SKM-1 (cell line): ENCODE data around the gene DPYSL5.
"Not testable (repeated sequence)": the region's sequence is repeated elsewhere in the genome, so short reads cannot be mapped to it uniquely, and the experiment has no call there.

Experiments used
- DNase-seq: peaks from one replicate; lab custom pipeline; 2025; ENCODE audit not compliant: unreplicated experiment; lab: John Stamatoyannopoulos, UW

DPYSL5 gene

DNA sequence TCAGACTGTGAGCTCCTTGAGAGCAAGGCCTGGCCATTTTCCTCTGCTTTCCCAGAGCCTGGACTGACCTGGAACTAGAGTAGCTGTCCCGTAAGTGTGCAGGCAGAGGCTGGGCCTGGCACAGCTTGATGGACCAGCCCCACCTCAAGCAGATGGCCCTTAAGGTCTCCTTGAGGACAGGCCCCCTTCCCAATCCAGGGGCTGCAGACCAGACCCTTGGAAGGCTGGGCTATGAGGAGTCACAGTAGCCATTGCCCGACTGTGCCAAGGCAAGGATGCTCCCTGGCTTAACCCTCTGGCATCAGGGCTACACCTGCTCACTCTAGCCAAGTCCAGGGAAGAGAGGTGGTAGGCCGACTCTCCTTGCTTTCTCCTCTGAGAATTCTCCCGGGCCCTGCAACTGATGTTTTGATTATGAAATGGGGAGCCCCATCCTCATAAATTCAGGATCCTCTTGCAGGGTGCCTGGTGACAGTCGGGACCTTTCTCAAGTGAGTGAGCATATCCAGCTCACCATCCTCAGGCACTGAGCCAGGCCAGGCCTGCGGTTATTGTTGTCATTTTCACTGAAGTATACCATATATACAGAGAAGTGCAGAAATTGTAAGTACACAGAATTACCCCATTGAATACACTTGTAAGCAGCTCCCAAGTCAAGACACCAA lies 51.7 kb downstream of the DPYSL5 start:
- no peak for DNase-seq

DNA sequence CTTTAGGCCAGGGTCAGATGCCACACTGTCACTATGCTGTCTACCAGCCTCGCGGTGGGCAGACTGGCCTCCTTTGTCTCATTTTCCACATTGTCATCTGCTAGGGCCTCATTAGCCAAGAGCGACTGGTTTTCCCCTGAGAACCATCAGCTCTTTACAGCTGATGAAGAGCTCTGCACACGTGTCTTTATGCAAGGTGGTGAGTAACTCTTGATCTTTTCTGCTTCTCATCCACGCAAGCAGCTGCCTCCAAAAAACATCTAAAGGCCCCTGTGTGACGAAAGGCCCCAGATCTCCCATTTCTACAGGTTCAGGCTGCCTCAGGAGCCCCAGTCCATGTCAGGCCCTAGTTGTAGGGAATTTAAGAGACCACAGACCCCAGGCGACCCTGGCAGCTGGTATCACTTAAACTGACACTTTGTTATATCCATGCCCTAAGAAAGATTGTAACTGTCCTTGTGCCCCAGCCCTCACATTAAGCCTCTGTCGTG lies 52.9 kb downstream of the DPYSL5 start:
- no peak for DNase-seq

DNA sequence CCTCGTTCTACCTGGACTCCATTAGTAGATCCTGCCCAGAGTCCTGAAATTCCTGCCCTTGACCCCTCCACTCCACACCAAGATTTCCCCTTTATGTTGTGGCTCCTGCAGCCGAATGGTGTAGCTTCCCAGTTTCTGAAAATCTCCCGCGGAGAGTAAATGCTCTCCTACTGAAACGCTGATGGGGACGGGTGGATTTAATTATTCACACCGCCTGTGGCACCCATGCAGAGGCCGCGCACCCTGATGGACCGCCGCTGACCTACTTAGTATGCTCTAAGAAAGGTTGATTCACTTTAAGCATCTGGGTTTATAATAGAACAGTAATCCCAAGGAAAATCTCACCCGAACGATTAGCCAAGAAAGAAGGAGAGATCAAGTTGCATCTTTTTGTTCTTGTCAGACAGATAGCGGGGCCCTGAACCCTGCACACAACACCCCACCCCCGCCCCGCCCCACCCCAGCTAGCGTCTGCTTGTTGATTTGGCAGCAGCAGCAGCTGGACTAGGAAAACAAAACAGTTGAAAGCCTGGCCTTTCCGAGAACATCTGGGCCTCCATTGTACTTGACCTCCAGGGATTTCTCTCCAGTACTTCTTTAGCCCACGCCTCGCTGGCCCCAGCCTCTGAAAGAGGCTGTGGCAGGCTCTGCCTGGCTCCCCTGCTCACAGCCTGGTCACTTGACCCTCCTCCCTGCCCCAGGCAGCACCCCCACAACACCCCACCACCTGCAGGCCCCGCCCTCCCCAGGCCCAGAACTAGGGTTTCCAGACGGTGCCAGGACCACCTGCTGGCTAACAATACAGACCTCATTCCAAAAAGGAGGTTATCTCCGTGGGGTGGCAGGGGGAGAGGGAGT lies 53.6 kb downstream of the DPYSL5 start:
- no peak for DNase-seq

DNA sequence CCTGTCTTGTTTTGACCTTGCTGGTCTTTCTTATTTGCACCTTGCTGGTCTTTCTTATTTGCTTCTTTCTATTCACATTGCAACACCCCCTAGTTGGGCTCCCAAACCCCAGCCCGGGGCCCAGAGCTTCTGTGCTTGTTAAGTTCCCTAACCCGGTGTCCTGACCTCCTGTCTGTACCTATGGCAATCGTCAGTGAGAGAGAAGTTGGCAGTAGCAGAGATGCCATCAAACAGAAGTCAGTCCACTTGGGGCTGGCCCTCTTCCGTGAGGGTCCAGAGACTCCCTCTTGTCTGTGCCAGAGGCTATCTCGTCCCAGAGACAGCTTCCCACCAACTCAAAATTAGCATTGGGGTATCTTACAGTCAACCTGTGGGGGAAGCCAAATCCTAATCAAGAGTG lies 55.7 kb downstream of the DPYSL5 start:
- no peak for DNase-seq

DNA sequence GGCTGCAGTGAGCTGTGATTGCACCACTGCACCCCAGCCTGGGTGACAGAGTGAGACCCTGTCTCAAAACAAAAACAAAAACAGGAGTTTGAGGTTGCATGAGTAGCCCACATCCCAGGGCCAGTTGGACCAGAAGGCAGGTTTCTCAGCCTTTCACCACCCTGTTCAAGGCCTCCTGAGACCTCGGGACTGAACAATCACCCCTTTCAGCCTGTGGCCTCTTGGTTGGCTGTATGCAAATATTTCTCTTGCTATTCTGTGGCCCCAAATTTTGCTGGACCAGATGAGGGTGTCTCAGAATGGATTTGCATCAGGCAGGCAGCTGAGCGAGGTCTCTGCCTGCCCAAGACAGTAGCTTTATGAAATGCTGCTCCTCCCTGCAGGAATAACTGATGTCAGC lies 56.9 kb downstream of the DPYSL5 start:
- no peak for DNase-seq

DNA sequence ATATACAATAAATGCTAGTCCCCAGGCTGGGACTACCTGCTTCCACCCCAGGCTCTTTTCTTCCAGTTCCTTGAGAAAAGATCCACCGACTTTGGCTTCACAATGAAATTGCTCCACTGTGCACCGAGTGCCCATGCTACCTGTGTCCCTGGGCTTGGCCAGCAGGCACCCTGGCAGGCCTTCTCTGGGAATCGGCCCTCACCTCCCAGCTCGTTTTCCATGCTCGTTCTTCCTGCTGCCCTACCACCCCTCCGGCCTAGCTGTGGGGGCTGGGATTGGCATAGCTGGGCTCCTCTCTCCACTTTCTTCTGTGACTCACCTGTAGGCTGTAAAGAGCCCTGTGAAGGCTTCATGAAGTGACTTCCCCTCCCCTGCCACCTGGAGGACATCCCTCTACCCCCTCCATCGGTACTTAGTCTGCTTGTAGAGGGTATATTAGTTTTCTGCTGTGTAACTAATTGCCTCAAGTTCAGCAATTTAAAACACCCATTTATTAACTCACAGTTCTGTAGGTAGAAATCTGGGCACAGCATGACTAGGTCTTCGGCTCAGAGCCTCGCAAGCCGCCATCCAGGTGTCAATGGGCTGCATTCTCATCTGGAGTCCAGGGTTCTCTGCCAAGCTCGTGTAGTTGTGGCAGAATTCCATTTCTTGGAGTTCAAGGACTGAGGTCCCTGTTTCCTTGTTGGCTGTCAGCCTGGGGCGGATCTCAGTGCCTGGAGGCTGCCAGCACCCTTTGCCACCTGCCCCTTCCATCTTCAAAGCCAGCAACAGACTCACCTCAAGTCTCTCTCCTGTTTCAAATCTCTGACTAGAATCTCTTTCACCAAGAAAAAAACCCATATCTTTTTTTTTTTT lies 57.6 kb downstream of the DPYSL5 start:
- no peak for DNase-seq

DNA sequence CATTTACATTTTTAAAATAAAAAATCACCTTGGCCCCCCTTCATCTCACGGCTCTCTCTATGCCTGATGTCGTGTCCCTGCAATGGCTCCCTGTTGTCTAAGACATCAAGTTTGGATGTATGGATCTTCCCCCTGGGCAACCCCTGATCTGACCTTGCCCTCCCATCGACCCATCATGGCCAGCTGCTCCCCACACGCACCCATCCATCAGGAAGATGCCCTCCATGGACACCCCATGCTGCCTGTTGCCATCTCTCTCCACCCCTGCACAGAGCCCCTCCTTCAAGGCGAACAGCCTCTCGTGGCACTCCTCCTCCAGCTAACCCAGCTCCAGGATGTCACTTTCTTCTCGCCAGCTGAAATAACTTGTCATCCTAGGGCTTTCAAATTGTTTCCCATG lies 59.5 kb downstream of the DPYSL5 start:
- DNase-seq, result no peak

DNA sequence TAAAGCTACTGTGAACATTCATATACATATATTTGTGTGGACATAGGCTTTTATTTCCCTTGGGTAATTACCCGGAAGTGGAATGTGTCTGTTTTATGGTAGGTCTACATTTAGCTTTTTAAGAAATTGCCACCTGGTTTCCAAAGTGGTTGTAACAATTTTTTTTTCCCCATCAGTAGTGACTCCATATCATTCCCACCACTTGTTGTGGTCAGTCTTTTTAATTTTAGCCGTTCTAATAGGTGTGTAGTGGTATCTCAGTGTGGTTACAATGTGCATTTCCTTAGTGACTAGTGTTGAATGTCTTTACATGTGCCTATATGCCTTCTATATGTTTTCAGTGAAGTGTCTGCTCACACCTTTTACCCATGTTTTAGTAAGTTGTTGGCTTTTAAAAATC lies 62.2 kb downstream of the DPYSL5 start:
- no peak for DNase-seq

DNA sequence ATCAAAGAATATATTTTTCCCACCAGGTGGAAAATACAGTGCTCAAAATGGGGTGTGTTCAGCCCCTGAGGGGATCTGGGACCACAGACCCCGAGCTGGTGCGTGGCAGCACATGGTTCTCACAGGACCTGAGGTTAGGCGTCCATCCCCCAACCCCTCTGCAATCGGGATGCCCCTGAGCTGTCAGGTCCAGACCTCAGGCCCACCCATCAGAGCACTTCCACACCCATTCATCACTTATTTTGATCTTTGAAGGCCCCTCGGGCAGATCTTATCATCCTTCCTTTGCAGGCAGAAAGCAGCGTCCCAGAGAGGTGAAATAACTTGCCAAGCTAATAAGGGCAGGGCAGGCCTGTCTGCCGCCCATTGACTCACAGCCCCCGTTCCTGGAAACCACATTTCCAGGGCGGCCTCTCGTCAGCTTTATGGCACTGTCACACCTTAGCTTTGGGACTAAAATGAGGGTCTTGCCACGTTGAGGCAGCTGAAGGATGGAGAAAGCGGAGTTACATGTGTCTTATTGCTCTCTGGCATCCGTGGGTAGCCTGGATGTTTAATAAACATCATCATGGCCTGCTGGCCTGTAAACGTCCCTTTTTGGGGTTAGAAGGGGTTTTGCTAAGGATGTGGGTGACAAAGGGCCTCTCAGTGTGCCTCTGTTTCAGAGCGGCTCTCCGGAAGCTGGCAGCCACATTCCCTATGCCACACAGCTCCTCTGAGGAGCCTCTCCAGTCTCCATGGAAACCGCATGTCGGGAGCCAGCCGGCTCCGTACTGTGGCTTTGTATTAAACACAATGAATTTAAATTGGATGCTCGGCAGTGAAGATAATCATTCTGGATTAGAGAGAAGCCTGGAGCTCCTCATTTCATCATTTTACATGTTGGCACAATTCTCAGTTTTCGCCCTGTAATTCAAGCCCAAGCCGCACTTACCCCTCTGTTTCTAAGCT lies 64.3 kb downstream of the DPYSL5 start:
- no peak for DNase-seq

DNA sequence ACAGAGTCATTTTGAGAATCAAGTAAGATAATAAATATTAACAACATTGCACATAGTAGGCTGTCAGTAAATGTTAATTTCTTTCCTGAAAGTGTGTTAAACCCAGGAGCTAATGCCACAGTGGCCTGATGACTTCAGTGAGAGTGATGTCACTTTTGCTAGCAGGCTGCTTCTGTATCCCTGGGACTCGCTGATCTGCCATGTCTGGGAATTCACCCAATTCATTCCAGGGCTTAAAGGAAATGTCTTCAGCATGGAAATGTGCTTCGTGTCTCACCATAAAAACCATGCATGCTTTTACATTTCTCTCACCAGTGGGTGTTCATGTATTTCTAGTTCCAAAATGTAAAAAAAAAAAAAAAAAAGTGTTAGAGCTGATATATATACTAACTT lies 65.7 kb downstream of the DPYSL5 start:
- DNase-seq, result no peak

DNA sequence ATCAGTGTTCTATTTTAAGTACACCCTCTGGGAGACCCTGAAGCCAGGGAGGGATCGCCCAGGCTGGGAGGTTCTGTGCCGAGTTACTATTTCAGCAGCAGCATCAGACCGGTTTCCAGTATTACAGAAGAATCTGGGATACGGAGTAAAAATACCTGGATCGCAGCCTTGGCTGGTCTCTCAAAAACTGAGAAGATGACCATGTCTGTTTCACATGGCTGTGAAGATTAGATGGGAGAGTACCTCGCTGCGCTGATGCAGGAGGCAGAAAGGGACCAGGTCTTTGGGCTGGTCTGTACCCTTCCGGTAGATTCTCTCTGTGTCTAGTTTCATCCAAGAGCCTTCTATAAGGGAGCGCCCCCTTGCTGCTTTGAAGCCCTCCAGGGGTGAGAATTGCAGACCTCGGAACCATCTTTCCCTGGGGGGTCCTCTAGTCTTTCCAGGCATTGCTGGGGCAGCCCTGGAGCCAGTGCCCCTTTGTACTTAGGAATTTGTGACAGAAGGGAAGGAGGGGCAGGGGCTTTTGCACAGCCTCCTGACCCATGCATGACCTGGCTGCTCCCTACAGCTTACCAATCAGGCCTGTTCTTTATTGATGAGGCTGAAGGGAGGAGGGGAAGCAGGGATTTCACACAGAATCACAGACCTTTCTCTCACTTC lies 66.2 kb downstream of the DPYSL5 start:
- no peak for DNase-seq

DNA sequence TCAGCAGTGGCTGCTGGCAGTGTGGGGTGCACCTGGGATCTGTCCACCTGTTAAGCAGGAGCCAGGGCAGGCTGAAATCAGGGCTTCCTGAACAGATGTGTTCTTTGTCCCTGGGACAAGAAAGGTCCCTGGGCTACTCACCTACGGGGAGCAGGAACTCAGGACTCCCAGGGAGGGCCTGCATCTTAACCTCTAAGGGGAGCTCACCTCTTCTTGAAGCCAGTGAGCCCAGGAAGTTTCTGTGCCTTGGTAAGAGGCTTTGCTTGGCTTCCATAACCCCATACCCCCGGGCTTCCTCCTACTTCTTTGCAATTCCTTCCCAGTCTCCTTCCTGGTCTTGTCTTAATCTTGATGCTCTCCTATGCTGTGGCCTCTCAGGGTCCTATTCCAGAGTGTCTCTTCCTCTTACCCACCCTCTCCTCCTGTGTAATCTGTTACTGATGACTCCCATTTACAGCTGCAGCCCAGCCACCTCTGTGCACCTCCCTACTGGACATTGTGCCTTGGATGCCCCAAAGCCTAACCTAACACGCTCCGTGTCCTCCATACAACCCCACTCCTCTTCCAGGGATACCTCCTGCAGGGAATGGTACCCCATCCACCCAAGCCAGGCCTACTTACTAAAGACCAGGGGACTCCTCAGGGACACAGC lies 66.9 kb downstream of the DPYSL5 start:
- DNase-seq, result no peak

DNA sequence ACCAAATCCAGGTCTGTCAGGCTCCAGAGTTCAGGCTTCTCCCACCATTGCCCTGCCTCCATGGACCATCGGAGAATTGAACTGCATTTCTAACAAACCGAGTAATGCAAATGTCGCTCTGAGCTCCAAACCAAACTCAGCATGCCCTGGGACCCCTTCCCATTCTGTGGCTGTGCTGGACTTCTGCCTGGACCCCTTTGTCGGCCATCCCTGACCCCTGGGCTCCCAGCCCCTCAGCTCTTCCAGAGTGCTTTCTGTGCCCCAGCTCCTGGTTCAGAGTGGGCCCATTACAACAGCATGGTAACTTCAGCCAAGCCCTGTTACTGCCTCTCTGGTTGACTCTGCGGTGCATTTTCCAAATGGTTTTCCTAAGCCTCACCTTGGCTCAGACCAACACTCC lies 67.4 kb downstream of the DPYSL5 start:
- no peak for DNase-seq

DNA sequence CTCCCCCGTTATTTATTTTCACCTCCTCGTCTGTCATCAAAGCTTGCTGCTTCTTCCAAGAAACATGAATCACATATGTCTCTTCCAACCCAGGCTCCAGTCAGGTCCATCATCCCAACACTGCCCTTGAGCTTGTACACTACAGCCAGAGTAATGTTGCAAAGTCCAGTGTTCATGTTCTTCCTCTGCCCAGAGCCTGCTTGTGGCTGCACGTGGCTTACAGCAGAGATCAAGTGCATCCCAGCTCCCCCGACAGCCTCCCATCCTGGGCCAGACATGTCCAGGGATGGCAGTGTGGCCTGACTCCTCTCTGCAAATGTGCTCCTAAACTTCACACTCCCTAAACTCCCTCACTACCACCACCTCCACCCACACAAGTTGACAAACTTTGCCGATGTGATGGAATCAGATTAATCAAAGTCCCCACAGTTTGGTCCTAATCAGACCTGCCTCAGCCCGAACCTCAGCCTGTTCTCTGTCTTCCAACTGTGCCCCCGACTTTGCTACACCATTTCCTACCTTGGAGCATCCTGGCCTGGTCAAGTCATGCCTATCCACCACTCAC lies 68.3 kb downstream of the DPYSL5 start:
- no peak for DNase-seq

DNA sequence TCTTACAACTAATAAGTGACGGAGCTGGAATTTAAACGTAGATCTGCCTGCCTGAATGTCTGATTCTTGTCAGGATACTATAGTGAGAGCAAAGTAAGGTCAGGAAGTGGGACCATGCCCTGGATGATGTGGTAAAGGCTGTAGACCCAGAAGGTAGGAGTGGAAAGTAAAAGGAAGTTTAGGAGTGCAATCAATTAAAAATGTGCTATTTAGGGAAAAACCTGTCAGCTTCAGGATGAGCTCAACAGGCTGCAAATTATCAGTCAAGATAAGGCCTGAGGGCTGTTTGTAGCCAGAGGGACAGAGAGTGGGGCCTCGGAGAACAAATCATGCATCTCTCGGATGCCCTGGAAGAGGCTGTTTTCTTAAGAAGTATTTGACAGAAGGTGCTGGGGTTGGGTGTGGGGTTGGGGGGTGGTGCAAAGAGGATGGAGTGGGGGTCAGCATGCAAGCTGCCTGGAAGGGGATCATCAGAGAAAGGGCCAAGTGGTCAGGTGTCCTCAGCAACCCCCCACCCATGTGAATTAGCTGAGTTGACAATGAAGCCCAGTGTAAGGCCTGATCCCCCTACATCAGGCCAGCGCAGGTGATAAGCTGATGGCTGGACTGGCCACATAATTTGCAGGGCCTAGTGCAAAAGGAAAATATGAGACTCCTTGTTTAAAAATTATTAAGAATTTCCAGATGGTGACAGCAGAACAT lies 69.4 kb downstream of the DPYSL5 start:
- no peak for DNase-seq

DNA sequence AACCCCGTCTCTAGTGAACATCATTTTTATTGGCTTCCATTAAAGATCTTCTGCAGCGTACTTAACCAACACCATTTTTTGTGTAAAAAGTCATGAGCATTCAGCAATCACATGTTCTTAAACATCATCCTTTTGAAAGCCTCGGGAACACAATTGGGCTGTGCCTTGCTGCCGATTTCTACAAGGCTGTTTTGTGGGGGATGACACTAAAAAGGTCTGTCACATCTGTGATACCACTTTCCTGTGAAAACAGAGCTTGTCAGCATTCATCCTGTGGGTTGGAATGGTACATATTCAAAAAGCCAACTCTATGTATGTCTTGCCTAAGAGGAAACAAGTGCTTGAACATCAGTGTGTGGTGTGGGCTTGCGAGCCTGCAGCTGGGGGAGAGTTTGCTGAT lies 73.4 kb downstream of the DPYSL5 start:
- DNase-seq, result no peak

DNA sequence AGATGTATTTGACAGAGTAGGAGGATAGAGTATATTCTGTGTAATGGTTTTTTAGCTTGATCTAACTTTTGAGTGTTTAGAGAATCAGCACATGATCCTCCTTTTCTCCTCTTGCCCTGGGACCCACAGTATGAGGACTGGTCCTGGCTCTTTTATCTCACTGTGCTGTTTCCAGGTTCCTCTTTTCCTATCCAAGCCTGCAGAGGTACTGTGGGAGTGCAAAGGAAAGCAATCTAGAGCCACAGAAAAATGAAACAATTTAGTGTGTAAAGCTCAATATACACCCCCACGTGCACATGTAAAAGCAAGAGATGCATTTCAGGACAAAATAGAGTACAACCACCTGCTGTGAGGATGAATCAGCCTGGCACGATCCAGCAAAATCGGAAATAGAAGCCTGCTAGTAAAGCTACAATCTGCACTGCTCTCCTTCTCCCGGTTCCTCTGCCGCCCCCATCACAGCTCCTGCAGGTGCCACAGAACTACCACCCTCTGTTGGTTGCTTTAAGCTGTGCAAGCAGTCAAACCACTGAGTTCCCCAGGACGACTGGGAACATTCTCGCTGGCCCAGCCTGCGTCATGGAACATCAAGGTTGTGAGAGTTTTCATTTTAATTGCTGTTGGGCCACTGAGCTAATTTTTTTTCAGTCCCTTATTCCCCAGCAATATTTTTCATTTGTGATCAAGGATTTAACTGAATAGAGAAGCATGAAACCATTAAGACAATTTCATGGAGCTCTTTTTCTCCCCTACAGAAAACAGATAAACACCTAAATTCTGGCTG lies 74.7 kb downstream of the DPYSL5 start:
- peak; percentile 38 for DNase-seq

DNA sequence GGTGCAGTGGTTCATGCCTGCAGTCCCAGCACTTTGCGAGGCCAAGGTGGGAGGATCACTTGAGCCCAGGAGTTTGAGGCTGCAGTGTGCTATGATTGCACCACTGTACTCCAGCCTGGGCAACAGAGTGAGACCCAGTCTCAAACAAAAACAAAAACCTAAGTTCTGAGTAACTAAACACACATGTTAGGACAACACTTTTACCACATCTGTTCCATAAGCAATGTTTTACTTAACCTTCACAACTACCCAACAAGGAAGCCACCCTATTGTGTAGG lies 75.2 kb downstream of the DPYSL5 start:
- DNase-seq, result not testable (repeated sequence)
